Endothelial cell of umbilical vein (primary cell): ENCODE data around the gene ZFYVE21. TPM values are rescaled to one million over a fixed set of nuclear protein-coding genes. Genes with fewer than 3 reads are reported as not detected.

ENCODE experiments used
- BruUV-seq: library from RNA; stranded (reverse); fragments of 400-500 nt; replicated peaks from 2 replicates; lab custom pipeline; 2021; lab: Mats Ljungman, UMichigan
- CTCF ChIA-PET: fragments of 300-600, 350-600 bp; sonication (Branson Sonifier 250); formaldehyde crosslinking; loops from one replicate; lab custom pipeline; 2021; ENCODE audit warnings: antibody characterized with exemption, inconsistent platforms; lab: Charles Lee
- POLR2A ChIA-PET: fragments of 300-600, 350-600 bp; sonication (Branson Sonifier 250); formaldehyde crosslinking; loops from one replicate; lab custom pipeline; 2021; ENCODE audit warnings: antibody characterized with exemption, inconsistent platforms; lab: Charles Lee
- DNase-seq: peaks from one replicate; pipeline ENCODE4 v3.0.0-alpha.2; 2011; ENCODE audit warnings: low read depth, low spot score
- FAIRE-seq: peaks from 2 replicates; lab custom pipeline; 2011; peaks lifted over from hg19 to GRCh38; lab: Jason Lieb, UNC
- H2AFZ ChIP-seq: 2 replicates; pipeline ENCODE4 v1.6.0; 2012; ENCODE audit warnings: low read depth, low read length, control low read depth, inconsistent platforms
- H3K27ac ChIP-seq: 2 replicates; pipeline ENCODE4 v1.5.1; 2011; ENCODE audit warnings: low read depth, mild to moderate bottlenecking, control low read depth, low read length, moderate library complexity; ENCODE audit not compliant: insufficient read depth
- H3K27me3 ChIP-seq, 2 experiments: 2 replicates each; pipeline versions ENCODE4 v1.6.0 to v1.6.1; 2011; ENCODE audit warnings: low read length in 2 of 2, mixed read lengths in 1 of 2; ENCODE audit not compliant: control insufficient read depth in 2 of 2, insufficient read depth in 2 of 2
- H3K36me3 ChIP-seq, 2 experiments: 2 replicates in 1 of 2; 3 replicates in 1 of 2; pipeline ENCODE4 v1.5.1; 2011; ENCODE audit warnings: low read length in 2 of 2, mild to moderate bottlenecking in 1 of 2, moderate library complexity in 1 of 2; ENCODE audit not compliant: control insufficient read depth in 2 of 2, insufficient read depth in 2 of 2; ENCODE audit errors: extremely low read depth in 1 of 2
- H3K4me1 ChIP-seq: 3 replicates; pipeline ENCODE4 v1.5.1; 2011; ENCODE audit warnings: mild to moderate bottlenecking, low read length; ENCODE audit not compliant: control insufficient read depth, insufficient read depth; ENCODE audit errors: extremely low read depth
- H3K4me2 ChIP-seq: 2 replicates; pipeline ENCODE4 v1.6.1; 2011; ENCODE audit warnings: low read length, control low read depth, mixed read lengths; ENCODE audit not compliant: insufficient read depth
- H3K4me3 ChIP-seq, 3 experiments: fragments of 200-600 bp in 1 of 3; sonication (generic), shearing (Covaris generic) in 1 of 3; replicated peaks in 1 of 3; 2 replicates each; pipeline ENCODE4 v1.5.1; 2011 to 2016; ENCODE audit warnings: control low read depth in 3 of 3, low read length in 3 of 3, mild to moderate bottlenecking in 2 of 3, inconsistent platforms in 1 of 3, low read depth in 1 of 3, moderate library complexity in 1 of 3; ENCODE audit not compliant: insufficient read depth in 1 of 3
- H3K79me2 ChIP-seq: 2 replicates; pipeline ENCODE4 v1.6.0; 2012; ENCODE audit warnings: low read length, inconsistent platforms; ENCODE audit not compliant: control insufficient read depth, insufficient read depth
- H3K9ac ChIP-seq: replicated peaks from 2 replicates; pipeline ENCODE3; 2011; ENCODE audit warnings: low read length, control low read depth; ENCODE audit not compliant: insufficient read depth; ENCODE audit errors: extremely low read depth
- H3K9me1 ChIP-seq: replicated peaks from 3 replicates; pipeline ENCODE4 v1.6.0; 2011; ENCODE audit warnings: mild to moderate bottlenecking, low read length; ENCODE audit not compliant: control insufficient read depth, insufficient read depth; ENCODE audit errors: extremely low read depth
- H3K9me3 ChIP-seq: replicated peaks from 2 replicates; pipeline ENCODE4 v1.5.1; 2012; ENCODE audit warnings: low read length, inconsistent platforms; ENCODE audit not compliant: control insufficient read depth, insufficient read depth
- H4K20me1 ChIP-seq: replicated peaks from 2 replicates; pipeline ENCODE3; 2011; ENCODE audit warnings: mild to moderate bottlenecking, low read length; ENCODE audit not compliant: control insufficient read depth, insufficient read depth; ENCODE audit errors: extremely low read depth
- CTCF ChIP-seq, 2 donors: IDR thresholded peaks; 1 replicate in 1 of 2; 2 replicates in 1 of 2; pipeline ENCODE4 v1.5.1; 2011; ENCODE audit warnings: low read length in 2 of 2, mild to moderate bottlenecking in 2 of 2, moderate library complexity in 2 of 2, control low read depth in 1 of 2, inconsistent platforms in 1 of 2, low read depth in 1 of 2; ENCODE audit not compliant: insufficient read depth in 1 of 2; ENCODE audit errors: extremely low read depth in 1 of 2
- EZH2 ChIP-seq: IDR thresholded peaks from 2 replicates; pipeline ENCODE4 v1.6.1; 2012; ENCODE audit warnings: borderline replicate concordance, low read depth, mild to moderate bottlenecking, moderate library complexity, low read length, inconsistent platforms; ENCODE audit not compliant: severe bottlenecking
- FOS ChIP-seq: IDR thresholded peaks from 2 replicates; pipeline ENCODE4 v1.6.1; 2011; ENCODE audit warnings: mild to moderate bottlenecking, low read length, moderate library complexity, borderline replicate concordance; ENCODE audit not compliant: insufficient read depth
- GATA2 ChIP-seq: IDR thresholded peaks from 2 replicates; pipeline ENCODE4 v1.7.0; 2011; ENCODE audit warnings: low read depth, mild to moderate bottlenecking, moderate library complexity, mixed read lengths, low read length; ENCODE audit not compliant: insufficient read length, insufficient read depth
- JUN ChIP-seq: IDR thresholded peaks from 2 replicates; pipeline ENCODE4 v1.6.1; 2011; ENCODE audit warnings: borderline replicate concordance, low read depth; ENCODE audit not compliant: insufficient read length, insufficient read depth
- MAX ChIP-seq: IDR thresholded peaks from 2 replicates; pipeline ENCODE4 v1.6.1; 2011; ENCODE audit not compliant: insufficient read depth, insufficient read length
- MYC ChIP-seq: IDR thresholded peaks from one replicate; pipeline ENCODE4 v1.6.1; 2011; ENCODE audit warnings: mild to moderate bottlenecking, low read depth, low read length
- POLR2A ChIP-seq: IDR thresholded peaks from 2 replicates; pipeline ENCODE4 v1.6.1; 2012; ENCODE audit warnings: low read depth, mild to moderate bottlenecking, control low read depth, low read length
- POLR2AphosphoS5 ChIP-seq: IDR thresholded peaks from 2 replicates; pipeline ENCODE4 v1.6.1; 2012; ENCODE audit warnings: low read depth, mild to moderate bottlenecking, control low read depth, low read length, moderate library complexity; ENCODE audit not compliant: insufficient read depth
- dilution Hi-C: fragments of 300-500 bp; cut with MboI; formaldehyde crosslinking; loops from one replicate; pipeline ENCODE4 v1.15.0; 2019; ENCODE audit warnings: low sequenced_read_pairs; ENCODE audit not compliant: extremely low pct_ligation_motif_present
- intact Hi-C: fragments of 100-400 bp; cut with micrococcal nuclease; formaldehyde crosslinking; loops from one replicate; pipeline ENCODE4 v1.10.0; 2022
- polyA plus RNA-seq, 4 experiments: library from polyadenylated mRNA; depleted of rRNA in 3 of 4; stranded (reverse) in 3 of 4; unstranded in 1 of 4; fragments of >200 nt; gene quantifications; 2 replicates each; pipeline versions ENCODE4 v1.2.1 to v1.2.3, GENCODE V29; 2011 to 2012; ENCODE audit warnings: missing spikeins in 1 of 4
- total RNA-seq: library from RNA; stranded (reverse); gene quantifications from 2 replicates; pipeline ENCODE4 v1.2.3, GENCODE V29; 2021

The ZFYVE21 gene
- total and polyA plus RNA-seq, 2 donors (not counting 3 experiments of a cell fraction or from before 2014, with no cell fraction given): 54.5 to 98.3 TPM

GRCh38 chr14:103743691-103744090 is 28.1 kb downstream of the ZFYVE21 start:
- Histone ChIP-seq H3K27me3 (no peaks in the 10 kb centered on the region), H3K4me1 (peaks cover 14% of the 10 kb centered on the region), H3K27ac (no peak overlapping the region), H3K4me3 (no peak overlapping the region), H3K9me3 (no peaks in the 10 kb centered on the region), H4K20me1 (no peaks in the 10 kb centered on the region), H3K4me2 (no peak overlapping the region), H3K36me3 (peaks cover 0 to 29% of the 10 kb centered on the region in 2 experiments), H3K79me2 (no peaks in the 10 kb centered on the region), H3K9ac (no peak overlapping the region), H3K9me1 (no peaks in the 10 kb centered on the region), H2AFZ (no peak overlapping the region)
- intact Hi-C loops (no loop called here), dilution Hi-C loops (no loop called here)
- CTCF ChIA-PET: no interaction called here
- no peak for TF ChIP-seq POLR2AphosphoS5
- TF ChIP-seq GATA2: no peak
- no peak for TF ChIP-seq MYC
- TF ChIP-seq JUN: no peak
- no peak for TF ChIP-seq MAX
- no peak for TF ChIP-seq EZH2
- TF ChIP-seq POLR2A: no peak
- no peak for TF ChIP-seq FOS
- TF ChIP-seq CTCF (IDR thresholded peaks at IDR 0.05; ENCODE audit: extremely low read depth in 1 of 2, insufficient read depth in 1 of 2, low read depth in 1 of 2, low read length in 2 of 2): no peak
- BruUV-seq: no TSS peak
- DNase-seq (no peak), FAIRE-seq (no peak)
- POLR2A ChIA-PET: no interaction called here
